T-cell (primary cell): ENCODE data around the gene TEX19. TPM values are rescaled to one million over a fixed set of nuclear protein-coding genes. Genes with fewer than 3 reads are reported as not detected.

Experiments used
- ATAC-seq, 4 experiments: fragments of 200-7000 bp in 3 of 4; fragments of 150-1000 bp in 1 of 4; cut with Tn5 transposase; replicated peaks in 1 of 4; 1 replicate in 3 of 4; 2 replicates in 1 of 4; pipeline ENCODE4 v1.10.0; 2021; ENCODE audit warnings: moderate library complexity in 3 of 4, mild to moderate bottlenecking in 2 of 4, moderate number of reproducible peaks in 1 of 4
- CTCF ChIA-PET, 2 donors: fragments of 300-600 bp; sonication (Branson Sonifier 250); formaldehyde crosslinking; loops; one replicate each; lab custom pipeline; 2022; ENCODE audit warnings: antibody characterized with exemption in 2 of 2; lab: Charles Lee
- POLR2A ChIA-PET, 2 donors: fragments of 300-600 bp; sonication (Branson Sonifier 250); formaldehyde crosslinking; loops; one replicate each; lab custom pipeline; 2022; ENCODE audit warnings: antibody characterized with exemption in 2 of 2; lab: Charles Lee
- DNase-seq, 35 experiments: peaks; one replicate each; pipeline versions ENCODE4 v3.0.0 to v3.0.0-alpha.2; 2013 to 2023
- H3K27ac ChIP-seq: one replicate; pipeline ENCODE4 v1.5.1; 2013; ENCODE audit warnings: low read length
- H3K27me3 ChIP-seq, 2 experiments: replicated peaks in 1 of 2; 1 replicate in 1 of 2; 2 replicates in 1 of 2; pipeline versions ENCODE4 v1.6.1 to v1.7.0; 2013; ENCODE audit warnings: low read length in 1 of 2, mixed read lengths in 1 of 2; ENCODE audit not compliant: control insufficient read depth in 2 of 2, insufficient read depth in 2 of 2; ENCODE audit errors: extremely low read depth in 1 of 2
- H3K36me3 ChIP-seq, 2 donors: 1 replicate in 1 of 2; 2 replicates in 1 of 2; pipeline versions ENCODE4 v1.6.1 to v1.7.0; 2013; ENCODE audit warnings: low read length in 1 of 2; ENCODE audit not compliant: control insufficient read depth in 2 of 2, insufficient read depth in 1 of 2; ENCODE audit errors: extremely low read depth in 1 of 2
- H3K4me1 ChIP-seq, 2 experiments: 1 replicate in 1 of 2; 2 replicates in 1 of 2; pipeline versions ENCODE4 v1.6.1 to v1.7.0; 2013; ENCODE audit warnings: low read length in 2 of 2, mixed read lengths in 1 of 2; ENCODE audit not compliant: insufficient read depth in 2 of 2, control insufficient read depth in 1 of 2; ENCODE audit errors: extremely low read depth in 1 of 2
- H3K4me3 ChIP-seq, 2 donors: 1 replicate in 1 of 2; 2 replicates in 1 of 2; pipeline versions ENCODE4 v1.5.1 to v1.7.0; 2013; ENCODE audit warnings: mild to moderate bottlenecking in 2 of 2, low read length in 1 of 2, moderate library complexity in 1 of 2; ENCODE audit not compliant: control insufficient read depth in 1 of 2; ENCODE audit errors: extremely low read depth in 1 of 2
- H3K9me3 ChIP-seq: 2 replicates; pipeline ENCODE4 v1.7.0; 2013
- H3K27ac Mint-ChIP-seq, 2 donors: one replicate each; pipeline ENCODE4 v1.8.0; 2020 to 2021; ENCODE audit warnings: mild to moderate bottlenecking in 2 of 2, mixed read lengths in 2 of 2
- H3K27me3 Mint-ChIP-seq, 2 donors: one replicate each; pipeline ENCODE4 v1.8.0; 2021 to 2022; ENCODE audit warnings: mixed read lengths in 2 of 2
- H3K36me3 Mint-ChIP-seq: one replicate; pipeline ENCODE4 v1.8.0; 2021; ENCODE audit warnings: mixed read lengths
- H3K4me1 Mint-ChIP-seq, 3 donors: one replicate each; pipeline ENCODE4 v1.8.0; 2020 to 2022; ENCODE audit warnings: mixed read lengths in 3 of 3, mild to moderate bottlenecking in 1 of 3
- H3K4me3 Mint-ChIP-seq, 3 donors: one replicate each; pipeline ENCODE4 v1.8.0; 2020 to 2022; ENCODE audit warnings: mild to moderate bottlenecking in 3 of 3, mixed read lengths in 3 of 3, moderate library complexity in 3 of 3
- H3K9me3 Mint-ChIP-seq, 3 donors: one replicate each; pipeline ENCODE4 v1.8.0; 2020 to 2022; ENCODE audit warnings: mixed read lengths in 3 of 3
- WGBS: methylation state at CpG from one replicate; pipeline ENCODE4 v1.1.5; 2013; ENCODE audit warnings: missing lambda C conversion rate; ENCODE audit not compliant: insufficient coverage; 5-methylcytosine and 5-hydroxymethylcytosine counted together
- total RNA-seq, 35 experiments: library from RNA in 6 of 35; stranded (reverse) in 6 of 35; fragments of 120-200 nt in 1 of 35; gene quantifications; one replicate each; pipeline versions ENCODE4 v1.2.1 to v1.2.4 and lab custom pipeline; 2013 to 2026

The TEX19 gene
- total RNA-seq, 5 donors from 2014 or later (not counting 1 experiment from before 2014, with no cell fraction given) = not detected

DNA sequence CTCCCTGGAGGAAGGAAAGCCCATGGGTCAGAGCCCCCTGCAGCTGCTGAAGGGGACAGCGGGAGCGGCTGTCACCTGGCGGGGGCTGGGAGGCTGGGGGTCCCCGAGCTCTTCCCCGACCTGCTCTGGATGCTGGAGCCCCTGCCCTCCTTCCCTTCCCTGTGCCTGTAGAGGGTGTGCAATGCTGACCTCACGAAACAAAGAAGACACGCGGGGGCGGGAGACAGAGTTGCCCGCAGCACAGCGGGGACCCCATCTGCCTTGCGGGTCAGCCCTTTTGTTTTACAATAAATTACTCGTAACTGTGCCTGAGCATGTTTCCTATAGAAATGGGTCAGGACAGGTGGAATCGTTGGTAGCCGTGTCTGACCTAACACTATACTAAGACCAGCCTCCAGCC lies 31.8 kb upstream of the TEX19 start:
- DNase-seq (no peak), ATAC-seq (no peak)
- H3K4me3 ChIP-seq = no peak overlapping the region
- POLR2A ChIA-PET = no interaction called here
- H3K9me3 Mint-ChIP-seq = no peaks in the 10 kb centered on the region
- no peak overlapping the region for H3K27ac ChIP-seq
- no peak overlapping the region for H3K4me3 Mint-ChIP-seq
- H3K27ac Mint-ChIP-seq = no peak overlapping the region
- WGBS = 94% methylated on average over 7 of the region's 15 CpGs
- no peaks in the 10 kb centered on the region for H3K36me3 ChIP-seq
- no peaks in the 10 kb centered on the region for H3K36me3 Mint-ChIP-seq
- H3K27me3 Mint-ChIP-seq = no peaks in the 10 kb centered on the region
- peaks cover 0 to 42% of the 10 kb centered on the region in 2 experiments for H3K27me3 ChIP-seq
- no peaks in the 10 kb centered on the region for H3K9me3 ChIP-seq
- CTCF ChIA-PET = no interaction called here
- peaks cover 2 to 16% of the 10 kb centered on the region in 2 experiments for H3K4me1 ChIP-seq
- H3K4me1 Mint-ChIP-seq = peaks cover 4 to 12% (median 10%) of the 10 kb centered on the region in 3 donors

DNA sequence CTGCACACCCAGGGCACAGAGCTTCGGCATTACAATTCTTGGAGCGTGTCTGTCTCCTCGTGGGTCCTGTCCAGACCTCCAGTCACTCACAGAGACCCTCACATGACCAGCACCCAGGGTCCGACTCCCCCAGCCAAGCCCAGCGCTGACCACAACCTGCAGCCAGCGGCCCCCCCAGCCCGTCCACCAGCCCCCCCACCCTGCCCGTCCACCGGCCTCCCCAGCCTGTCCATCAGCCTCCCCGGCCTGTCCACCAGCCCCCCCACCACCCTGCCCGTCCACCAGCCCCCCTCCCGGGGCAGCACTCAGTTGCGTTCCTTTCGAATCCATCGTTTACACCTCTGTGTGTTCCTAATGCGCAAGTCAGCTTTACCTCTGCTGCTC lies 31.3 kb upstream of the TEX19 start:
- no peak overlapping the region for H3K4me3 Mint-ChIP-seq
- POLR2A ChIA-PET = no interaction called here
- H3K27ac Mint-ChIP-seq = no peak overlapping the region
- Histone ChIP-seq H3K27ac (no peak overlapping the region), H3K4me1 (peaks cover 2 to 18% of the 10 kb centered on the region in 2 experiments), H3K9me3 (no peaks in the 10 kb centered on the region), H3K36me3 (no peaks in the 10 kb centered on the region), H3K4me3 (no peak overlapping the region), H3K27me3 (peaks cover 0 to 42% of the 10 kb centered on the region in 2 experiments)
- 86% methylated on average over 11 of the region's 16 CpGs for WGBS
- no peaks in the 10 kb centered on the region for H3K36me3 Mint-ChIP-seq
- no peak for DNase-seq
- CTCF ChIA-PET = no interaction called here
- H3K4me1 Mint-ChIP-seq = peaks cover 7 to 16% (median 14%) of the 10 kb centered on the region in 3 donors
- H3K9me3 Mint-ChIP-seq = no peaks in the 10 kb centered on the region
- ATAC-seq = no peak
- H3K27me3 Mint-ChIP-seq = peaks cover 1% of the 10 kb centered on the region in 2 donors

DNA sequence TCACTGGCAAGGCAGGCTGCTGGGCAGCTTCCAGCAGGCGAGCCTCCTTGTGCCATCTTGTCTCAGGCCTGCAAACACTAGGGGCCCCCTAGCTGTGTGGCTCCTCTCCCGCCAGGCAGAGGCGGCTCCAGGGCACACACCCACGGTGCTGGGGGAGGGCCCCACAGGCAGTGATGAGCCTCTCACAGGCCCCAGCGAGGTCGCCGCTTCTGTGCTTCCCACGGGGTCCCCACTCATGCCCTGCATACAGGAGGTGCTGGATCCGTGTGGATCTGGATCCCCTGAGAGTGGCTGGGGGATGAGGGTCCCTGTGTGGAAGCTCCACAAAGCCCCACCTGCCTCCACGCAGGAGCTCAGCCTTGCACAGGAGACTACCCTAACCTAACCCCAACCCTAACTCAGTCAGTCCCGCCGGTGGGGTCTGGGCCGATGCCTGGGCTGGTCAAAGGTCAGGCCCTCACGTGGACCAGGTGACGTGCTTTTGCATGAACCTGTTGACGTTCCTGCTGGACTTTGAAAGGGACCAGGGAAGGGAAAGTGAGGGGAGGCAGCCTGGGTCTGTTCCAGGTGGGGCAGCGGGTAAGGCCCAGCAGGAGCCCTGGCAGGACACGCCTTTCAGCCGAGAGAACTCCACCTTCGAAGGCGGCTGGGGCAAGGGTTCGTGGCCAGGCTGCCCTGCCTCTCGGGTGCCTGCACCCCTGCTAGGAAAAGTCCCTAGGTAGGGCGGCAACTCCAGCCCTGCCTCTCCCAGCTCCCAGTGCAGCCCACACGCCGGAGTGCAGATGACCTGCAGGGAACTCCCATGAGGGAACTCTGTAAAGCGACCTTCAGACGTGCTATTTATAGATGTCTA lies 30.7 kb upstream of the TEX19 start:
- POLR2A ChIA-PET = no interaction called here
- Mint-ChIP-seq H3K27ac (no peak overlapping the region), H3K36me3 (no peaks in the 10 kb centered on the region), H3K4me3 (no peak overlapping the region), H3K9me3 (no peaks in the 10 kb centered on the region), H3K27me3 (peaks cover 3 to 4% of the 10 kb centered on the region in 2 donors), H3K4me1 (peaks cover 10 to 20% (median 17%) of the 10 kb centered on the region in 3 donors)
- no peak for DNase-seq
- Histone ChIP-seq H3K4me1 (peaks cover 5 to 25% of the 10 kb centered on the region in 2 experiments), H3K4me3 (no peak overlapping the region), H3K9me3 (no peaks in the 10 kb centered on the region), H3K27ac (no peak overlapping the region), H3K27me3 (peaks cover 0 to 47% of the 10 kb centered on the region in 2 experiments), H3K36me3 (no peaks in the 10 kb centered on the region)
- 82% methylated on average over 16 of the region's 28 CpGs for WGBS
- CTCF ChIA-PET = no interaction called here
- no peak for ATAC-seq

DNA sequence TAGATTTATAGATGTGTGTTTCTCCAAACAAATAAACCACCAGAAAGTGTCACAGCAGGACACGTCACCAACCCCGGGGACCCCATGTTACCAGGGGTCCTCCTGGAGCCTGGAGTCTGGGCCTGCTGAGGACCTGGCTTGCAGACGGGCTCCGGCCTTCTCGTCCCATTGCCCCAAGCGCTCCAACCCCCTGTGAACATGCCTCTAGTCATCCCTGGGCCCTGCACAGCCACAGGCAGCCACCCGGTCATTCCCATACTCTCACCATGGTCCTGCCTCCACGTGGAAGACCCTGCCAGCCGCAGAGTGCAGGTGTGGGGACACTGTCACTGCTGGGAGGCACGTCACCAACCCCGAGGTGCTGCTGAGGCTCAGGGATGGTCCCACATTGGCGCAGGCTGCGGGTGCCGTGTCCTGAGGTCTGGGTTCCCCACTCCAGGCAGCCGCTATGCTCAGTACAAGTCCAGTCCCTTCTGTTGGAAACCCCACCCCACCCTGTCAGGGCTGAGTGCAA lies 30.0 kb upstream of the TEX19 start:
- ATAC-seq (no peak), DNase-seq (no peak)
- H3K9me3 Mint-ChIP-seq = no peaks in the 10 kb centered on the region
- CTCF ChIA-PET = no interaction called here
- H3K27ac Mint-ChIP-seq = peak overlapping the region in 1 of 2 donors; percentile 15
- peaks cover 3 to 4% of the 10 kb centered on the region in 2 donors for H3K27me3 Mint-ChIP-seq
- peaks cover 10 to 21% (median 17%) of the 10 kb centered on the region in 3 donors for H3K4me1 Mint-ChIP-seq
- Histone ChIP-seq H3K9me3 (no peaks in the 10 kb centered on the region), H3K4me1 (peaks cover 3 to 31% of the 10 kb centered on the region in 2 experiments), H3K27ac (no peak overlapping the region), H3K27me3 (peaks cover 0 to 54% of the 10 kb centered on the region in 2 experiments), H3K36me3 (no peaks in the 10 kb centered on the region), H3K4me3 (no peak overlapping the region)
- POLR2A ChIA-PET = no interaction called here
- H3K4me3 Mint-ChIP-seq = no peak overlapping the region
- 86% methylated on average over 15 of the region's 15 CpGs for WGBS
- no peaks in the 10 kb centered on the region for H3K36me3 Mint-ChIP-seq

DNA sequence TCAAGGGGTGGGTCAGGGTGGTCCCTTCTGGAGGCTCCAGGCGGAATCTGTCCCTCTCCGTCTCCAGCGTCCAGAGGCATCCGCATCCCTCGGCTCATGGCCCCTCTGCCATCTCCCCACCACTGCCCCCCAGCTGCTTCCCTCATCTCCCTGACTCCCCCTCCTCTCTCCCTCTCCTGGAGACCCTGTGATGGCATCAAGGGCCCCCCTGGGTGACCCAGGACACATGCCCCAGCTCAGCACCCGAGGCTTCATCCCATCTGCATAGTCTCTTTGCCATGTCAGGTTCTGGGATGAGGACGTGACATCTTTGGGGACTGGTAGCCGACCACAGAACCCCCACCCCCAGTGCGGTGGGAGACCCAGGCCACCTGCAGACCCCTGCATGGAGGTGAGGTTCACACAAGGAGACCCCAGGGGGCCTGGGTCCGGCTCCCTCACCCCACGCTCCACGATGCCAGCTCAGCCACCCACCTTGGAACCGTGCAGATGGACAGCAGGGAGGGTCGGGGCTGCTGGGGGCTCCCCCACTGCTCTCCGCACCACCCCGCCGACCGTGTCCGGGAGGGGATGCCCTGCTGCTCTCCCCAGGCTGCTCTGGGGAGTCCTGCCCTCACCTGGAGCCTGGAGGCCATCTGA lies 29.2 kb upstream of the TEX19 start:
- peaks cover 3 to 4% of the 10 kb centered on the region in 2 donors for H3K27me3 Mint-ChIP-seq
- H3K9me3 Mint-ChIP-seq = no peaks in the 10 kb centered on the region
- H3K4me1 Mint-ChIP-seq = peaks cover 15 to 23% (median 15%) of the 10 kb centered on the region in 3 donors
- Histone ChIP-seq H3K4me1 (peaks cover 6 to 36% of the 10 kb centered on the region in 2 experiments), H3K9me3 (no peaks in the 10 kb centered on the region), H3K36me3 (no peaks in the 10 kb centered on the region), H3K27ac (no peak overlapping the region), H3K4me3 (no peak overlapping the region), H3K27me3 (peaks cover 0 to 59% of the 10 kb centered on the region in 2 experiments)
- ChIA-PET CTCF (no interaction called here), POLR2A (no interaction called here)
- 87% methylated on average over 17 of the region's 19 CpGs for WGBS
- H3K4me3 Mint-ChIP-seq = no peak overlapping the region
- H3K27ac Mint-ChIP-seq = no peak overlapping the region
- H3K36me3 Mint-ChIP-seq = no peaks in the 10 kb centered on the region
- ATAC-seq (no peak), DNase-seq (no peak)

DNA sequence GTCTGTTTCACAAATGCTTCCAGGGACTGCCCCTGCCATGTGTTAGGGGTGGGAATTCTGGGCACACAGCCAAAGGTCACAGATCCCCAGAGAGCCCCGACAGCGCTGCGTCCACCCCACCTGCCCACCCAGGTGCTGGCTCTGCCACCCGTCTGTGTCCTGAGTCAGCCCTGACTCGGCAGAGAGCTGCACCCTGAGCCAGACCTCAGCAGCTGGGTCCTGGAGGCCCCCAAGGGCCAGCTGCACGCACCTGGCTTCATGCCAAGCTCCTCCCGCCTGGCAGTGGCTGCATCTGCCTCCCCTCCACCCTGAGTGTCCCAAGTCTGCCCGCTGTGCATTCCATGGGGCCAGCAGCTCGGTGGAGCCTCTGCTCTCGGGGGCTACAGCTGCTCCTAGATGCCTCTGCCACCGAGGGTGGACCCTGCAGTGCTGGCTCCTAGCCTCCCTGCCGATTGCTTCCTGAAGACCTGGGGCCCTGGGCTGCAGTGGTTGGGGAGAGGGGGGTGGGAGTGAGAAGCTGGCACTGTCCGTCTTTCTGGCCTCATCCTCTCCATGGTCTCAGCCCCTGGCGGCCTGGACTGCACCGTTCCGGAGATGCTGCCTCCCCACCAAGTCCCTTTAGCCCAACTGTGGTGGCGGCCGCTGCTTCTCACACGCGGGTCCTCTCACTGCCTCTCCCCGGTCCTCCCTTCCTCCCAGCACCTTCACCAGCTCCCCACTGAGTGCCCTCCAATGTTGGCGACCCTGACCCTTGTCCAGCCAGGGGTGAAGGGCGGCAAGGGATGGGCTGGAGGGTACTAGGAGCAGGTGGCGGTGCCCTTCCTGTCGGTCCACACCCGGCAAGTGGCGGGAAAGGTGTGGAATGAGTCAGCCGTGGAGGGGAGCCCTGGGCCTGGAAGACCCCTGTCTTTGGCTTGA lies 28.5 kb upstream of the TEX19 start:
- Histone ChIP-seq H3K4me1 (peaks cover 6 to 36% of the 10 kb centered on the region in 2 experiments), H3K27me3 (peaks cover 0 to 61% of the 10 kb centered on the region in 2 experiments), H3K9me3 (no peaks in the 10 kb centered on the region), H3K4me3 (no peak overlapping the region), H3K27ac (no peak overlapping the region), H3K36me3 (no peaks in the 10 kb centered on the region)
- ChIA-PET POLR2A (no interaction called here), CTCF (no interaction called here)
- no peaks in the 10 kb centered on the region for H3K9me3 Mint-ChIP-seq
- no peak for ATAC-seq
- peaks cover 19 to 27% (median 20%) of the 10 kb centered on the region in 3 donors for H3K4me1 Mint-ChIP-seq
- 66% methylated on average over 18 of the region's 28 CpGs for WGBS
- DNase-seq = no peak
- H3K27me3 Mint-ChIP-seq = peaks cover 3 to 6% of the 10 kb centered on the region in 2 donors
- H3K4me3 Mint-ChIP-seq = no peak overlapping the region
- no peak overlapping the region for H3K27ac Mint-ChIP-seq
- no peaks in the 10 kb centered on the region for H3K36me3 Mint-ChIP-seq
